ENCODE results near the gene ORM1. TPM values are rescaled to one million over a fixed set of nuclear protein-coding genes. Genes with fewer than 3 reads are reported as not detected.

The ORM1 gene
- 3.7 TPM for total RNA-seq

DNA sequence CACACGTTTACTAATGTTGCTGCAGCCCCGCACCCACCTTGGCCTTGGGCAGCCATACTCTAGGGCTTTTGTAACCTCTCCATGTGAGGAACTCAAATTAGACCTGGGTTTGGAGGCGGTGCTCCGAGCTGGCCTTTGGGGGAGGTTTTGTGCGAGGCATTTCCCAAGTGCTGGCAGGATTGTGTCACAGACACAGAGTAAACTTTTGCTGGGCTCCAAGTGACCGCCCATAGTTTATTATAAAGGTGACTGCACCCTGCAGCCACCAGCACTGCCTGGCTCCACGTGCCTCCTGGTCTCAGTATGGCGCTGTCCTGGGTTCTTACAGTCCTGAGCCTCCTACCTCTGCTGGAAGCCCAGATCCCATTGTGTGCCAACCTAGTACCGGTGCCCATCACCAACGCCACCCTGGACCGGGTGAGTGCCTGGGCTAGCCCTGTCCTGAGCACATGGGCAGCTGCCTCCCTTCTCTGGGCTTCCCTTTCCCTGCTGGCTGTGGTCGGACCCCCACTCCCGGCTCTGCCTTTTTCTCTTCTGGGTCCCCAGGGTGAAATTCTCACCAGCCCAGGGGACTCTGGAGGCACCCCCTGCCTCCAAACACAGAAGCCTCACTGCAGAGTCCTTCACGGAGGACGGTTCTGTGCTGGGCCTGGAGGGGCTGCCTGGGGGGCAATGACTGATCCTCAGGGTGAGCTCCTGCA is at the start of gene ORM1:
ORM1 (plus strand) TSS at position 268 of the 701 bp plus-strand sequence; CDS start at position 304, 36 bp downstream.

GRCh38 chr9:114329625-114330022 is 6.7 kb downstream of the ORM1 start, which contains the start of gene ORM2:
ORM2 (plus strand) TSS chr9:114329869; CDS start chr9:114329905, 36 bp downstream.

Other genes with a start within 250 kb of the ORM1 start
- 3.1 TPM for gene AMBP, start 244.8 kb upstream of the ORM1 start, total RNA-seq
- gene KIF12, start 223.8 kb upstream of the ORM1 start, total RNA-seq = 101 TPM
- 49.3 TPM for gene COL27A1, start 167.6 kb upstream of the ORM1 start, total RNA-seq
- not detected for gene ORM2, start 6.8 kb downstream of the ORM1 start, total RNA-seq
- gene AKNA, start 64.9 kb downstream of the ORM1 start, total RNA-seq = 23.8 TPM
- gene WHRN, start 182.4 kb downstream of the ORM1 start, total RNA-seq = 7.8 TPM